HG03457 (cell line): Measurements from ENCODE around the gene CHIC1.
"Not testable (repeated sequence)": the region's sequence is repeated elsewhere in the genome, so short reads cannot be mapped to it uniquely, and the experiment has no call there.

Experiments
- ATAC-seq: cut with Tn5 transposase; IDR thresholded peaks from one replicate; pipeline ENCODE4 v1.9.1; 2021; ENCODE audit warnings: moderate number of reproducible peaks; ENCODE audit not compliant: unreplicated experiment

The CHIC1 gene

DNA sequence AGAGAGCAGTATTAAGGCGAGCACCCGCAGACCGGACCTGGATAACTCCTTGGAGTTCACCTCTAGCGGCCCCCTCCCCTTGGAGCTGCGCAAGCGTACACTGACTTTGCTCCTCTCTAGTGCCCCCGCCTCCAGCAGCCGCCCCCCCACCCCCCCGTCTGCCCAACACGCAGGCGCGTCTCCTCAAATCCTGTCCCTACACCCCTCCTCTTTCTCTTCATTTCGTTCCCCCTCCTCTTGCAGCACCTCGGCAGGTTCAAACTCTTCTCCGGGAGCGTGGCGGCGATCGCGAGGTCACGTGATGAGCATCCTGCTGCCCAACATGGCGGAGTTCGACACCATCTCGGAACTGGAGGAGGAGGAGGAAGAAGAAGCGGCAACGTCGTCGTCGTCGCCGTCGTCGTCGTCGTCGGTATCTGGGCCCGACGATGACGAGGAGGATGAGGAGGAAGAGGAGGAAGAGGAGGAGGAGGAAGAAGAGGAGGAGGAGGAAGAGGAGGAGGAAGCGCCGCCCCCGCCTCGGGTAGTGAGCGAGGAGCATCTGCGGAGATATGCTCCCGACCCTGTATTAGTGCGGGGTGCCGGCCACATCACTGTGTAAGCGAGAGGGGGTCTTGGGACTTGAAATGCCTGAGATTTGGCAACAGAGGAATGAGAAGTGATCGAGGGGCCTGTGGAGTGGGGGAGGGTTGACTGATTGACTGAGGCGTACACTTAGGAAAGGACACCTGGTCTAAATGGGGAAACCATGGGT lies at the start of gene CHIC1:
Gene CHIC1 (plus strand): TSS at position 214 of the 754 bp plus-strand sequence. CDS start 88 bp downstream, at position 302.
- peak; percentile 60 for ATAC-seq

- ATAC-seq, result not testable (repeated sequence)
These were observed 40.2 kb upstream of the CHIC1 start for GRCh38 chrX:73522823-73523222.

- ATAC-seq, result no peak
These were observed 38.1 kb upstream of the CHIC1 start for GRCh38 chrX:73524906-73525305.

- no peak for ATAC-seq
These were observed 36.9 kb upstream of the CHIC1 start for GRCh38 chrX:73525928-73526690.

DNA sequence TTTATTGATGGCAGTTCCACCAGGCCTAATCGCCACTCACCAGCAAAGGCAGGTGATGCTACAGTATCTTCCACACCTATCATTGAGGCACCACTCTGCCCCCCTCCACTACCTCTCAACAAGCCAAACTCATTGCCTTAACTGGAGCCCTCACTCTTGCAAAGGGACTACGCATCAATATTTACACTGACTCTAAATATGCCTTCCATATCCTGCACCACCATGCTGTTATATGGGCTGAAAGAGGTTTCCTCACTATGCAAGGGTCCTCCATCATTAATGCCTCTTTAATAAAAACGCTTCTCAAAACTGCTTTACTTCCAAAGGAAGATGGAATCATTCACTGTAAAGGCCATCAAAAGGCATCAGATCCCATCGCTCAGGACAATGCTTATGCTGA lies 31.3 kb upstream of the CHIC1 start:
- not testable (repeated sequence) for ATAC-seq

DNA sequence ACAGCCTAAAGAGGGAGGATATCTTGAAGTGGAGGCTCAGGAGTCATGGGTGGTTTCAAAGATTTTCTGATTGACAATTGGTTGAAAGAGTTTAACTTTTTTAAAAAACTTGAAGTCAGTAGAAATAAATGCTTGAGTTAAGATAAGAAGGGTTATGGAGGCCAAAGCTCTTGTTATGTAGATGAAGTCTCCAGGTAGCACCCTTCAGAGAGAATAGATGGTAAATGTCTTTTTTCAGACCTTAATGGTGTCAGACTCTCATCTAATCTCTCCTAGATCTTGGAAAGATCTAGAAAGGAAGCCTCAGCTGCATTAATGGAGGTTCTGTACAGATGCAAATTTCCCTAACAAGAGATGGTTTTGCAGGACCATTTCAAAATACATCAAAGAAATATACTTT lies 6.8 kb upstream of the CHIC1 start:
- ATAC-seq, result no peak

GRCh38 chrX:73561801-73562200 lies 1.2 kb upstream of the CHIC1 start:
- no peak for ATAC-seq

- ATAC-seq, result no peak
These were observed 539 bp upstream of the CHIC1 start for GRCh38 chrX:73562458-73562857.

- peak; percentile 29 for ATAC-seq
These were observed 706 bp downstream of the CHIC1 start for GRCh38 chrX:73563738-73564068.

- no peak for ATAC-seq
These were observed 14.4 kb downstream of the CHIC1 start for GRCh38 chrX:73577361-73577760.

DNA sequence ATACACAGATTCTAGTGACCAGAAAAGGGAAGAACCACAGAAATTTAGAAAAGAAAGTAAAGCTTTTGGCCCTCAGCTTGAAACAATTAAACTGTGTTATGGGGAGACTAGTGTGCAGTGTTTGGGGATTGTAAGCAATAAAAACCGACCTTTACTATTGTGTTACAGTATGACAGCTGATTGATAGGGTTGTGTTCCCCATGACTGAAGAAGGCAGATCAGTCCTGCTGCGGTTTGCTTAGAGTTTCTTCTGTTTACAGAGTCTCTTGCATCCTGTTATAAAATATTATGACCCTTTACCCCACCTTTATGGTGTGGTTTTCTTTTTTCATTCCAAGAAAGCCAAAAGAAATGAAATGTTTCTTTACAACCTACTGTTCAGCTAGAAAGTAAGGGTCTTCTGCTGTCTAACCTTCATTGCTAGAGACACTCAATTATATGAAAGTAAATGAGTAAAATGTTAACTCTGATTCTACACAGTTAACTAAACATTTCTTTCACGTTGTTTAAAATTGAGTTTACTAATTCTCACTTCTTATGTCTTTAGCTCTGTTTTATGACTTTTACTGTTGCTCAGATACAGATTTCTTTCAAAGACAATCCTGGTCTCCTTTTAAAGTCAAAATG lies 18.1 kb downstream of the CHIC1 start:
- no peak for ATAC-seq

DNA sequence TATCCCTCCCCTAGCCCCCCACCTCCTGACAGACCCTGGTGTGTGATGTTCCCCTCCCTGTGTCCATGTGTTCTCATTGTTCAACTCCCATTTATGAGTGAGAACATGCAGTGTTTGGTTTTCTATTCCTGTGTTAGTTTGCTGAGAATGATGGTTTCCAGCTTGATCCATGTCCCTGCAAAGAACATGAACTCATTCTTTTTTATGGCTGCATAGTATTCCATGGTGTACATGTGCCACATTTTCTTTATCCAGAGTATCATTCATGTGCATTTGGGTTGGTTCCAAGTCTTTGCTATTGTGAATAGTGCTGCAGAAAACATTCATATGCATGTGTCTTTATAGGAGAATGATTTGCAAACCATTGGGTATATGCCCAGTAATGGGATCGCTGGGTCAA lies 34.8 kb downstream of the CHIC1 start:
- not testable (repeated sequence) for ATAC-seq

DNA sequence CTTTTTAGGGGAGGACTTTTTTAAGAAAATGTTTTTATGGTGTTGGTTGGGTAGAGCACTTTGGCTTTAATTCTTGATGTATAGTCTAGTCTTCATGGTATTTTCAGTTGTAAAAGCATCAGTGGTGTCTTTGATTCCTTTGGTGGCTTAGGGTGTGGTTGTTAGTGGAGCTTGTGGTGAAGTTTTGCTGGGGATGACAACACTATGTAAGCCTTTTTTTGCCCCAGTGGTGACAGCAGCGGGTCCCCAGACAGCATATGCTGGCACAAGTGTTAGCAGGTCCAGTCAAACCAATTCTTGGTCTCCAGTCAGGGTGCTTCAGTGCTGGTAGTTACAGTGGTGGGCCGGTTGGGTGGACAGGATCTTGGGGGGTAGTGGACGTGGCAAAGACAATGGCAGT lies 52.0 kb downstream of the CHIC1 start:
- ATAC-seq, result no peak

- ATAC-seq, result not testable (repeated sequence)
These were observed 78.7 kb downstream of the CHIC1 start for GRCh38 chrX:73641669-73642068.

DNA sequence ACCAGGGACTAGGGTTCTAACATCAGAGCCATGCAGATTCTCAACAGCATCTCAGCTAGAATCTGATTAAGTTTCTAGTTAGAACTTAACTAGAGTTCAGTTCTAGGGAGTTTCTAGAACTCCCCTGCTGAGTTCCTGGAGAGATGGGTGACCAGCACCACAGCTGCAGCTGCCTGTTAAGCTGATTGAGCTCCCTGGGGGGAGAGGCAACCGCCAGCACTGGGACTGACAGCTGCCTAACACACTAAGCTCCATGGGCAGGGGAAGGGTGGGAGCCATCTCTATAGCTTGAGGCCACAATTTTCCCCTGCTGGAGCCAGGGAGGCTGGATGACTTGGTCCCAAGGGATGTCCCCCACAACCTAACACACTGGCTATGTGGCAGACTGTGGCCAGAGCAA lies 84.2 kb downstream of the CHIC1 start:
- no peak for ATAC-seq

DNA sequence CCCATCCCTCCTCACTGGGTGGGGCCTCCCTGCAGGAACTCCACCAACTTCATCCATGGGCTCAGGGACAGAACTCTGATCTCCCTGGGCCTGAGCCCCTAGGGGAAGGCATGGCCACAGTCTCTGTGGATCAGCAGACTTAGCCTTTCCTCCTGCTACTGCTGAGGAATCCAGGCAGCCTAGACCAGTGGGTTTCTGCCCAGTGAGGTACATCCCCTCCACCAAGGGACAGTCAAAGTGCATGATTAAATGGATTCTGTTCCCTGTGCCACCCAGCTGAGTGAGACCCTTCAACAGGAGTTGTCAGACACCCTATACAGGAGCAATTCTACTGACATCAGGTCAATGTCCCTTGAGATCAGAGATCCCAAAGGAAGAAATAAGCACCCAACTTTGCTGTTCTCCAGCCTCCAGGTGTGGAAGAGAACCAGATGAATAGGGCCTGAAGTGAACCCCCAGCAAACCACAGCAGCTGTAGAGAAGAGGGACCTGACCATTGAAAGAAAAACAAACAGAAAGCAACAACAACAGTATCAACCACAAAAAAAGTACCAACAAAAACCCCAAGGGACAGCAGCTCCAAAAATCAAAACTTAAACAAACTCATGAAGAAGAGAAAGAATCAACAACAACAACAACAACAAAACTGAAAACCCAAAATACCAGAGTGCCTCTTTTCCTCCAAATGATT lies 84.8 kb downstream of the CHIC1 start:
- no peak for ATAC-seq

DNA sequence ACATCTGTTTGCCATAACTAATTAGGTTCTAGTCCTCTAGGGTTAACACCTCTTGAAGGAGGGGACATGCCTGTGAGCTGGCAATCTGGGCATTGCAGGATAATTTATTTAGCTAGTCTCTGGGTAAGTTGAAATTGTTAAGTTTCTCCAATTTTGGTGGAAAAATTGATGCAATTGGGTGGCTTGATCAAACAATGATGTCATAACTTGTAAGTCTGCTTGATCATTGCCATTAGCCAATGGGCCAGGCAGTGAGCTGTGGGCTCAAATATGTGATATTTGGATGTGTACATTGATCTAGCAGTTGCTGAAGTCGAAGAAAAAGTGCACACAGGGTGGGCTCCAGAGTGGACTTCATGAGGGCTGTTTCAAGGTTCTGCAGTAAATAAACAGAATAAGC lies 98.3 kb downstream of the CHIC1 start:
- ATAC-seq, result not testable (repeated sequence)

DNA sequence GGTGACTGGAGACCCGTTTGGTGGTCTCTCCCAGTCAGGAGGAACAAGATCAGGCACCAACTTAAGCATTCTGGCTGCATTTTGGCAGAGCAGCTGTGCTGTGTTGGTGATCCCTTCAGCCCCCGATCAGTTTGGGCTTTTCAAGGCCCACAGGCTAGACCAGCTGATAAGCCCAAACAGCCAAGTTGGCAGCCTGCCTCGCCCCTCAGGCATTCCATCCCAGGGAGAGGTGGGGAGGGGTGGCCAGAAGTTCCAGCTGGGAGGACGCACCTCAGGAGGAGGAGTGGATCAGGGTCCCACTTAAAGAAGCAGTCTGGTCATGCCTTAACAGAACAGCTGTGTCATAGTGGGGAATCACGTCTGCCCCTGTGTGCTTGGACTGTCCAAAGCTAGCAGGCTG lies 105.8 kb downstream of the CHIC1 start:
- ATAC-seq, result no peak

DNA sequence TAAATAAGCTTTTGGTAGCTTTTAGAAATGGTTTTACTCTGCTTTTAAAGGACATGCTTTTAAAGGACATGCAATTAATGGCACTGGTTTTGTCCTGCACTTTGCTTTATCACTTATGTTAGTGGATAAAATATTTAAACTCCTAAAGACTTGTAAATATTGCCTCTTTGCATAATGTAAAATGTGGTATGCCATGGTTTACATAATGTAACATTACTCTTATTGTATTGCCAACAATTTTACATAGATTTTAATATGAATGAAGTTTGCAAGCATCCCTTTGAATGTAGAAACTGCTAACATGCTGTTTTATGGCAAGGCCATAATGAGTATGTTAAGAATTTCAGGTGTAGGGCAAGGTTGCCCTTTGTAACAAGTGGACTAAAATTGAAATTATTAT lies 118.4 kb downstream of the CHIC1 start:
- ATAC-seq, result no peak

DNA sequence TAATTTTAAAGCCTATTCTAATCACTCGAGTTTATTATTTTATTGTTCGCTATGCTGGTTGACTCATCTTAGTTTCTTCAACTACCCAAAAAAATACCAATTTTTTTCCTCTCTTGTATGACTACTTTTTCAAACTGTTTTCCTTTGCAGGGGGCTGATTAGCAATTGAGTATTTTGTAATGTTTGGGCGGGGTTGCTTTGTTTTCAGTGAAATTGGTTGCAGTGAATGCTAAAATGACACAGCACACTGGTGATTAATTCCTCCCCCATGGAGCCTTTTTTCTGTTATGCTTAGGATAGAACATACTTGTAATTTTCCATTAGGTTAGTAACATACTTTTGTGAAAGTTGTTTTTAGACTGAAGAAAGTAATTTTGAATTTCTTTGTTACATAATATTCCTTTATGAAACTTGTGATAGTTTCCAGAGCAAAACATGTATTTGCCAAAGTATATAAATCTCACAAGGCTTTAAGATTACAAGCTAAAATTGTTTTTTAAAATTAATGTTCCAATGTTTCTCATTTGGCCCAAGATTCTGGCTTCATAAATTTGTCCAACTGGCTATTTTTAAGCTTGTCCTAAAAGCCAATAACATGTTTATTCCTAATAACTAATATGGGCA lies 120.4 kb downstream of the CHIC1 start:
- no peak for ATAC-seq

DNA sequence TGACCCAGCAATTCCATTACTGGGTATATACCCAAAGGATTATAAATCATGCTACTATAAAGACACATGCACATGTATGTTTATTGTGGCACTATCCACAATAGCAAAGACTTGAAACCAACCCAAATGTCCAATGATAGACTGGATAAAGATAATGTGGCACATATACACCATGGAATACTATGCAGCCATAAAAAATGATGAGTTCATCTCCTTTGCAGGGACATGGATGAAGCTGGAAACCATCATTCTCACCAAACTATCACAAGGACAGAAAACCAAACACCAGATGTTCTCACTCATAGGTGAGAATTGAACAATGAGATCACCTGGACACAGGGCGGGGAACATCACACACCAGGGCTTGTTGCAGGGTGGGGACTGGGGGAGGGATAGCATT lies 144.0 kb downstream of the CHIC1 start:
- not testable (repeated sequence) for ATAC-seq
